ENCODE results near the gene TPPP2. TPM values are rescaled to one million over a fixed set of nuclear protein-coding genes. Genes with fewer than 3 reads are reported as not detected.

TPPP2 gene
- total RNA-seq, 1 donor from 2014 or later, result not detected

GRCh38 chr14:21014761-21015190, 15.2 kb upstream of the TPPP2 start:
- Histone ChIP-seq H3K4me3 (ENCODE audit: low read depth, low read length) (no peak overlapping the region), H3K36me3 (ENCODE audit: control insufficient read depth, insufficient read depth, low read length) (no peaks in the 10 kb centered on the region), H3K27me3 (ENCODE audit: control insufficient read depth, insufficient read depth, low read length) (no peaks in the 10 kb centered on the region)
- TF ChIP-seq CTCF (IDR thresholded peaks at IDR 0.05; ENCODE audit: insufficient read depth, low read length, severe bottlenecking), result peak; percentile 86
- peak; percentile 75 for DNase-seq (ENCODE audit: low read depth)
- FAIRE-seq, result peak; percentile 32

- no peak for FAIRE-seq
- H3K27me3 ChIP-seq (ENCODE audit: control insufficient read depth, insufficient read depth, low read length), result no peaks in the 10 kb centered on the region
- no peaks in the 10 kb centered on the region for H3K36me3 ChIP-seq (ENCODE audit: control insufficient read depth, insufficient read depth, low read length)
- H3K4me3 ChIP-seq (ENCODE audit: low read depth, low read length), result no peak overlapping the region
- TF ChIP-seq CTCF (IDR thresholded peaks at IDR 0.05; ENCODE audit: insufficient read depth, low read length, severe bottlenecking), result no peak
- DNase-seq (ENCODE audit: low read depth), result no peak
These were observed 14.7 kb upstream of the TPPP2 start for GRCh38 chr14:21015312-21015711.

- DNase-seq (ENCODE audit: low read depth), result no peak
- no peaks in the 10 kb centered on the region for H3K36me3 ChIP-seq (ENCODE audit: control insufficient read depth, insufficient read depth, low read length)
- FAIRE-seq, result no peak
- H3K4me3 ChIP-seq (ENCODE audit: low read depth, low read length), result no peak overlapping the region
- TF ChIP-seq CTCF (IDR thresholded peaks at IDR 0.05; ENCODE audit: insufficient read depth, low read length, severe bottlenecking), result no peak
- no peaks in the 10 kb centered on the region for H3K27me3 ChIP-seq (ENCODE audit: control insufficient read depth, insufficient read depth, low read length)
These were observed 13.4 kb upstream of the TPPP2 start for GRCh38 chr14:21016413-21017190.

- Histone ChIP-seq H3K4me3 (ENCODE audit: low read depth, low read length) (no peak overlapping the region), H3K36me3 (ENCODE audit: control insufficient read depth, insufficient read depth, low read length) (no peaks in the 10 kb centered on the region)
- no peak for FAIRE-seq
These were observed 12.3 kb upstream of the TPPP2 start for GRCh38 chr14:21017528-21018245.

GRCh38 chr14:21018286-21018685, 11.7 kb upstream of the TPPP2 start:
- no peak for FAIRE-seq
- H3K36me3 ChIP-seq (ENCODE audit: control insufficient read depth, insufficient read depth, low read length), result no peaks in the 10 kb centered on the region
- no peak for TF ChIP-seq CTCF (IDR thresholded peaks at IDR 0.05; ENCODE audit: insufficient read depth, low read length, severe bottlenecking)

More at GRCh38 chr14:21017528-21018245, 12.3 kb upstream of the TPPP2 start:
- no peak for DNase-seq (ENCODE audit: low read depth)
- no peak for TF ChIP-seq CTCF (IDR thresholded peaks at IDR 0.05; ENCODE audit: insufficient read depth, low read length, severe bottlenecking)
- peaks cover 1% of the 10 kb centered on the region for H3K27me3 ChIP-seq (ENCODE audit: control insufficient read depth, insufficient read depth, low read length)

More at GRCh38 chr14:21018286-21018685, 11.7 kb upstream of the TPPP2 start:
- peaks cover 7% of the 10 kb centered on the region for H3K27me3 ChIP-seq (ENCODE audit: control insufficient read depth, insufficient read depth, low read length)
- DNase-seq (ENCODE audit: low read depth), result no peak
- no peak overlapping the region for H3K4me3 ChIP-seq (ENCODE audit: low read depth, low read length)
